GM21390 (cell line): ENCODE results near the gene MEGF11.

ENCODE experiments used
- ATAC-seq: cut with Tn5 transposase; IDR thresholded peaks from one replicate; pipeline ENCODE4 v1.9.1; 2021; ENCODE audit not compliant: unreplicated experiment

Gene MEGF11

GRCh38 chr15:66147440-66147839 lies 106.1 kb downstream of the MEGF11 start:
- ATAC-seq: no peak

- ATAC-seq: no peak
These were observed 107.8 kb downstream of the MEGF11 start for GRCh38 chr15:66145726-66146182.

DNA sequence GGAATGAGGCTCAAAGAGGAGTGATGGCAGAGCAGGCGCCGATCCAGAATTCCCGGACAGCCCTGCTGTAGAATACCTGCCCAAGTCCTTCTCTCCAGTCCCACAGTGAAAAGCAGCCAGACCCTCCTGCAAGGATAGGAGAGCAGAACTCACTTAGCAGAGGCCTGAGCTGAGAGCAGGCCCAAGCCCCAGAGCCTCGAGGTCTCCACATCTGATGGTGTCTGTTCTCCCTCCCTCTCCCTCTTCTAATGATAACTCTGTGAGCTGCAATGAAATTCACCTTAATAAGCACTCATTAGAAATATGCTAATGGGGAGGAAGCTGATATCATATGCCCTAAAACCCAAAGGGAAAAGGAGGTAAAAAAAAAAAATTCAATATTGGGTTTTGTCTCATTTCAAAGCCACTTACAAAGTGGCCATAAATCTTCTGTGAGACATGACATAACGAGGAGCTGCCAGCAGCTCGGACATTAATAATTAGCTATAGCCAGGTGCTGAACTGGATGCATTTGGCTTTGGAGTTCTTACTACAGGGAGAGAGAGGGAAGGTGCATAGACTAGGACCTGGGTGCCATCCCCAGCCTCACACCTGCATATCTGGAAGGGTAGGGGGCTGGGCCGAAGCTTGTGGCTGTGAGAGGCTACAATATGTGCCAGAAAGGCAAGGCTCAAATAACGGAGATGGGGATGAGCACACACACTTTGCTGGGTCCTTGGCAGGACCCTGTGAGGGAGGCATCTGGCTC lies 108.4 kb downstream of the MEGF11 start:
- ATAC-seq: no peak

DNA sequence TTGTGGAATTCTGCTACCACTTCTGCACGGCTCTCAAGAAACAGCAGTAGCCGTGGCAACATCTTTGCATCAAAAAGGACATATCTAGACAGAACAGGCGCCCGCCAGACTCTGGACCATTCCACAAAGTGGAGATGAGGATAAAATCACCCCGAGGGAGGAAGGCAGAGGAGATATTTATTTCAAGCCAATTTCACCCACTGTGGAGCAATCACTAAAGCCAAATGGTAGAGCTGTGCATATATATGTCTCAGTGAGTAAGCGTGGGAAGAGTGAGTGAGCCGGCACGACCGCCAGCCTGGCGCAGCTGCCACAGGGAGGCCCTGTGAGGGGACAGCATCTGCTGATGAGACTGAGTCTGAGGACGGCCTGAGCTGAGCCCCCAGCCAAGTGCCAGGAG lies 111.3 kb downstream of the MEGF11 start:
- ATAC-seq: no peak

- no peak for ATAC-seq
These were observed 113.9 kb downstream of the MEGF11 start for GRCh38 chr15:66139591-66140207.

- ATAC-seq: no peak
These were observed 114.5 kb downstream of the MEGF11 start for GRCh38 chr15:66138892-66139590.

DNA sequence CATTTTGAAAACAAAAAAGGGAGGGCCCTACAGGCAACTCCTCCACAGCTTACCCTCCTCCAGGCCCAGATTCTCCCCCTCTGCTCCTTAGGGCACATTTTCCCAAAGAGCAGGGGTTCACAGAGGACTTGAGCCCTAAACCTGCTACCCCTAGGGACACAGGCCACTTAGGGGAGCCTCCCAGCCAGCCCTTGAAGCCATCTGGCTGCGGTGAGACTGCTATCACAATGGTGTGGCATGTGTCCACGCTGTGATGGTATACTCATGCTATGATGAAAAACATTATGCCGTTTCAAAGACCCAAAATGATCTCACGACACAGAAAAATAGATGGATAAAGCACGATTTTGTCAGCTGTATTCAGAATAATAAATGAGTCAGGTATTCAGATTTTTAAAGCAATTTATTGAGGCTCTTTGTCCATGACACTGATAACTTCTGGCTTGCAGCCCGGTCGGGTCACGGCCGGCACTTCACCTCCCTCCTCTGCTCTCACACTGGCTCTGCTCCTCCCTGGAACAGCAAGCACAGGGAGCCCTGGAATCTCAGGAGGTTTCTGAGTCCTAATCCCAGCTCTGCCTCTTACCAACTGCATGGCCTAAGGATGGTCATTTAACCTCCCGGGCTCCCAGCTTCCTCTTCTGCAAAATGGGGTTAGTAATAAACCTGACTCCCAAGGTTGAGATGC lies 115.3 kb downstream of the MEGF11 start:
- ATAC-seq: no peak

- no peak for ATAC-seq
These were observed 116.6 kb downstream of the MEGF11 start for GRCh38 chr15:66136948-66137347.

GRCh38 chr15:66135664-66136063 lies 117.9 kb downstream of the MEGF11 start:
- ATAC-seq: no peak

DNA sequence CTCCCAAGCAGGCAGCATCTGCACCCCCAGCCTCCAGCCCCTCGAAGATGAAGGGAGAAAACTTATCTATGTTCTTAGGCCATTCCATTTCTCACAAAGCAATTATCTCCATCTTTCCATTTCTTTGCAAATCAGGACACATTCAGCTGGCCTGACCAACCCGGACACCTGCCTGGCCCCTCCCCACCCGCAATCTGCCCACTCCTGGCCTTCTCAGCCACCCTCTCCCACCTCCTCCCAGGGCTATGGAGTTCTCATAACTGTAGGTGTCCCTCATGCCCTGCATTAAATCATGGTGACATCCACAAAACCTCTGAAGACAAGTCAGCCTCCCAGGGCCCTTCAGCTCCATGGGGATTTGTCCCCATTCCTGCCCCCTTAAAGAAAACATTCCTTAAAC lies 119.3 kb downstream of the MEGF11 start:
- ATAC-seq: no peak

- ATAC-seq: no peak
These were observed 120.2 kb downstream of the MEGF11 start for GRCh38 chr15:66133247-66133885.

DNA sequence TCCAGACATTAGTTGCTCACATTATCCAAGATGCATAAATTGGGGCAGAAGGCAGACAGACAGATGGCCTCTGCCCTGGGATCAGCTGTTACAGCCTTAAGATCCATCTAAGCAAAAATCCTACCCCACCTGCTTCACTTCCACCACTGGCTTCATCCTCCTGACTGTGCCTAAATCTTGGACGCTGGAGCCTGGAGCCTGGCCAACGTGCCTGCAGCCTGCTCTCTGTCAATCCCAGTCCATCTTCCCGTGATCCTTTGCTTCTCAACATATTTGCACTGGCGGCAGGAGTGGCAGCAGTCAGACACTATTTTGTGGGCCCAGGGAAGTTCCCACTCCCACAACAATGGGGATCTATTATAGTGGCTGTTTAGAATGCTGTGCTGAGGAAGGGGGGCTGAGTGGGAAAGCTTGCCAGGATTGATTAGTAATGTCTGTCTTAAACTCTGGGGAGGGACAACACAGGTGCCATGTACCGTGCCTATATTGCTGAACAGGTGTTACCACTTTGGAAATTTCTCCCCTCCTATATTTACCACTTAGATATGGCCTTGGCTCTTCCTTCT lies 121.2 kb downstream of the MEGF11 start:
- no peak for ATAC-seq

DNA sequence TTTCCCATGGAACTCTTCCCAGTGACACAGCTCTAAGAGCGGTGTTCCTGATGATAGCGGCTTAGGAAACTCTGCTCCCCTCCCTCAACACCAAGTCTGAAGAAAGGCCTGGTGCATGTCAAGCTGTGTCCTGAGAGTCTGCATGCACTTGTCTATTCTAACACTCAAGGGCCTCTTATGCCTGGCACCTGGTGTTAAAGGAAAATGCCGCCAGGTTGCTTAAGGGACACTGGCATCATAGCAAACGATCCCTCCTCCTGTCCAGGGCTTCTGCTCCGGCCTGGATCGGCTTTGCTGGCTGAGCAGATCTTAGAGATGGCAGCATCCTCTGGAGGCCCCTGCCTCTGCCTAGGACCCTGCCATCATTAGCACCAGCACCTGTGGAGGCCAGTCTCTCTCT lies 121.7 kb downstream of the MEGF11 start:
- no peak for ATAC-seq

DNA sequence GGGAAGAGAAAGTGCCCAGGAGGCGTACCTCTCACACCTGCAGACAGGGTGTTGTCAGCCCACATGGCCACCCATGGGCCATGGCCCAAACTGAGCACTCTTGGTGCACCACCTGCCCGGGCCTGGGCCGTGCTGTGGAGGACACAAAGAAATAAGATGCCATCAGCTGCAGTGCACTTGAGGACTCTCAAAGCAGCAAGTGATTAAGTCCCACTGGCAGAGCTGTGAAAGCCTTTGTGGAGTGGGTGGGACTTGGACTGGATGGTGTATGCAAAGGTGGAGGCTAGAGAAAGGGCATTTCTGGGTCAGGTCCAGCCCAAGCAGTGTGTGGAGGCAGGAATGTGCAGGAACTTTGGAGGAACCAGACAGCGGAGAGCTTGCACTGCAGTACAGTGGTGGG lies 122.3 kb downstream of the MEGF11 start:
- no peak for ATAC-seq

GRCh38 chr15:66130496-66131034 lies 123.0 kb downstream of the MEGF11 start:
- ATAC-seq: no peak

DNA sequence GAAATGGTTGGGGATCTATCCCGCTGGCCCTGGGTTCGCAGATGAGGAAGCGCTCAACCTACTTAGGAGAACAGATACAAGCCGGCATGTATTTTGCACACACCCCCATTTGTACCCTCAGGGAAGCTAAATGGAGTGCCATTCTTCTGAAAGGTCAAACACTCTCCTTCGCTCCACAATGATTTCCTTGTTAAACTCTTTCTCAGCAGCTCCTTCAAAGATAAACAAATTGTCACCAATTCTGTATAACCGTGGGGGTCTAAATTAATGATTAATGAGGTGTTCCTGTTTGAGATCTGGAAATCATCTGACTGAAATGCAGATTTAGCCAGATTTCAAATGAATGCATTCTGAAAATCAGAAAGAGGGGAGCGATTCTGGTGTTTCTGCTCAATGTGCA lies 124.0 kb downstream of the MEGF11 start:
- ATAC-seq: no peak

GRCh38 chr15:66128116-66128680 lies 125.4 kb downstream of the MEGF11 start:
- no peak for ATAC-seq

GRCh38 chr15:66126456-66126855 lies 127.1 kb downstream of the MEGF11 start:
- no peak for ATAC-seq

- ATAC-seq: no peak
These were observed 127.5 kb downstream of the MEGF11 start for GRCh38 chr15:66126031-66126441.

DNA sequence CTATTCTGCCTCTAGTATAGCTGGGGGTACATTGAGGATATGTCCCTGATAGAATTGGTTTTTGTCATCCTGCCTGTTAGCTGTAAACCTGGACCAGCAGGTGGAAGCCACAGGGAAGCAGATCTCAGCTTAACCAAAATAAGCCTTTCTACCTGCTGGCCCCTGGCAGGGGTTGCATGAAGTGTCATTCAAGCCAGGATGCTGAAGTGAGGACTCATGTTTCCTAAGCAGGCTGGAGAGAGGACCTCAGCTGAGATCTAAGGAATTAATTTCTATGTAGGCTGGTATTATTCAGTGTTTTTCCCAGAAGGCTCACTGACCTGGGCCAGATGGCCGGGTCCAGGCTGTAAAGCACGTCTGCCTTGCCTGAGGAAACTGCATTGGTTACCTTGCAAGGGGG lies 128.9 kb downstream of the MEGF11 start:
- no peak for ATAC-seq
